Esophagus muscularis mucosa (tissue), 4 donors: ENCODE measurements around the gene MYO10. TPM values are rescaled to one million over a fixed set of nuclear protein-coding genes. Genes with fewer than 3 reads are reported as not detected.

Experiments used
- DNase-seq: peaks from one replicate; pipeline ENCODE4 v3.0.0-alpha.2; 2017; ENCODE audit errors: extremely low spot score
- H3K27ac ChIP-seq, 4 donors: fragments of 200-600 bp; sonication (generic); replicated peaks in 1 of 4; 1 replicate in 3 of 4; 2 replicates in 1 of 4; pipeline ENCODE4 v1.5.1; 2016 to 2019; ENCODE audit warnings: mild to moderate bottlenecking in 1 of 4
- H3K27me3 ChIP-seq, 4 donors: fragments of 200-600 bp; sonication (generic); one replicate each; pipeline versions ENCODE4 v1.5.1 to v1.6.0; 2016 to 2019
- H3K36me3 ChIP-seq, 4 donors: fragments of 200-600 bp; sonication (generic); one replicate each; pipeline ENCODE4 v1.5.1; 2016 to 2019
- H3K4me1 ChIP-seq, 4 donors: fragments of 200-600 bp; sonication (generic); one replicate each; pipeline ENCODE4 v1.5.1; 2016 to 2019
- H3K4me3 ChIP-seq, 4 donors: fragments of 200-600 bp; sonication (generic); 1 replicate in 2 of 4; 2 replicates in 2 of 4; pipeline ENCODE4 v1.5.1; 2016 to 2019; ENCODE audit warnings: mild to moderate bottlenecking in 4 of 4, moderate library complexity in 1 of 4
- H3K9me3 ChIP-seq, 4 donors: fragments of 200-600 bp; sonication (generic); 1 replicate in 3 of 4; 2 replicates in 1 of 4; pipeline ENCODE4 v1.5.1; 2016 to 2019
- EP300 ChIP-seq: sonication (generic); formaldehyde crosslinking; IDR thresholded peaks from one replicate; pipeline ENCODE4 v1.6.1; 2017; ENCODE audit warnings: antibody characterized with exemption
- POLR2A ChIP-seq: fragments of 450-650 bp; IDR thresholded peaks from one replicate; pipeline ENCODE4 v1.6.1; 2017; ENCODE audit warnings: antibody characterized with exemption, moderate library complexity, mild to moderate bottlenecking, low read depth
- POLR2AphosphoS5 ChIP-seq, 2 donors: sonication (generic); formaldehyde crosslinking; IDR thresholded peaks; one replicate each; pipeline ENCODE4 v1.6.1; 2017; ENCODE audit warnings: antibody characterized with exemption in 2 of 2
- WGBS: methylation state at CpG from one replicate; pipeline ENCODE4 v1.1.5; 2018; 5-methylcytosine and 5-hydroxymethylcytosine counted together
- intact Hi-C: fragments of 100-400 bp; cut with DNase I; formaldehyde crosslinking; loops from one replicate; pipeline ENCODE4 v1.15.1; 2023
- total RNA-seq, 4 donors: library from RNA; depleted of rRNA; stranded (reverse); fragments of >200 nt; gene quantifications; one replicate each; pipeline versions ENCODE4 v1.1.0 to v1.2.1, GENCODE V29; 2016
- TF ChIP-seq, protein P1 (sequence below), 3 experiments: fragments of 200-600 bp in 2 of 3; fragments of 450-650 bp in 1 of 3; sonication (generic) in 2 of 3; IDR thresholded peaks; one replicate each; pipeline ENCODE4 v1.5.1; 2017 to 2019; ENCODE audit warnings: antibody characterized with exemption in 3 of 3, mild to moderate bottlenecking in 2 of 3, moderate library complexity in 1 of 3

The MYO10 gene
- total RNA-seq, 4 donors from 2014 or later = 7.1 to 9.3 (median 7.8) TPM

DNA sequence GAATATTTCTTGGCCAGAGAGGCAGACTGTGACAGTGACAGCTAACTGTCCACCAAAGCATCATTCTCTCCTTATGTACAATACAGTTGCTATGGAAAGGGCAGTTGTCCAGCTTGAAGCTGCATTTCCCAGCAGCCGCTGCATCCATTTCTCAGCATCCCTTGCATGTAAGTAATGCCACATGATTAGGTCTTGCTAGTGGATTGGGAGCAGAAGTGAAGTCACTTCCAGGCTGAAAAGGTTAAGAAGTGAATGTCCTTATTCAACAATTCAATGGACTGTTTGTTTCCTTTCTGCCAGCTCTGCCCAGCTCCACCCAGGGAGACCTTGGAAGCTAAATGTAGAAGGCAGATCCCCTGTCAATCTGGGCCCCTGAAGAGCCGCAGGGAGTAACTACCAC lies 293.2 kb downstream of the MYO10 start:
- 76% methylated on average over 2 of the region's 2 CpGs for WGBS
- no peaks in the 10 kb centered on the region for H3K9me3 ChIP-seq
- DNase-seq = no peak
- H3K4me1 ChIP-seq = no peaks in the 10 kb centered on the region
- H3K4me3 ChIP-seq = no peak overlapping the region
- intact Hi-C loops = no loop called here
- no peaks in the 10 kb centered on the region for H3K36me3 ChIP-seq
- H3K27ac ChIP-seq = no peak overlapping the region
- TF ChIP-seq POLR2A (no peak), EP300 (no peak), POLR2AphosphoS5 (IDR thresholded peaks at IDR 0.05) (no peak)
- TF ChIP-seq, protein P1, sequence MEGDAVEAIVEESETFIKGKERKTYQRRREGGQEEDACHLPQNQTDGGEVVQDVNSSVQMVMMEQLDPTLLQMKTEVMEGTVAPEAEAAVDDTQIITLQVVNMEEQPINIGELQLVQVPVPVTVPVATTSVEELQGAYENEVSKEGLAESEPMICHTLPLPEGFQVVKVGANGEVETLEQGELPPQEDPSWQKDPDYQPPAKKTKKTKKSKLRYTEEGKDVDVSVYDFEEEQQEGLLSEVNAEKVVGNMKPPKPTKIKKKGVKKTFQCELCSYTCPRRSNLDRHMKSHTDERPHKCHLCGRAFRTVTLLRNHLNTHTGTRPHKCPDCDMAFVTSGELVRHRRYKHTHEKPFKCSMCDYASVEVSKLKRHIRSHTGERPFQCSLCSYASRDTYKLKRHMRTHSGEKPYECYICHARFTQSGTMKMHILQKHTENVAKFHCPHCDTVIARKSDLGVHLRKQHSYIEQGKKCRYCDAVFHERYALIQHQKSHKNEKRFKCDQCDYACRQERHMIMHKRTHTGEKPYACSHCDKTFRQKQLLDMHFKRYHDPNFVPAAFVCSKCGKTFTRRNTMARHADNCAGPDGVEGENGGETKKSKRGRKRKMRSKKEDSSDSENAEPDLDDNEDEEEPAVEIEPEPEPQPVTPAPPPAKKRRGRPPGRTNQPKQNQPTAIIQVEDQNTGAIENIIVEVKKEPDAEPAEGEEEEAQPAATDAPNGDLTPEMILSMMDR (IDR thresholded peaks at IDR 0.05) = no peak
- no peaks in the 10 kb centered on the region for H3K27me3 ChIP-seq

DNA sequence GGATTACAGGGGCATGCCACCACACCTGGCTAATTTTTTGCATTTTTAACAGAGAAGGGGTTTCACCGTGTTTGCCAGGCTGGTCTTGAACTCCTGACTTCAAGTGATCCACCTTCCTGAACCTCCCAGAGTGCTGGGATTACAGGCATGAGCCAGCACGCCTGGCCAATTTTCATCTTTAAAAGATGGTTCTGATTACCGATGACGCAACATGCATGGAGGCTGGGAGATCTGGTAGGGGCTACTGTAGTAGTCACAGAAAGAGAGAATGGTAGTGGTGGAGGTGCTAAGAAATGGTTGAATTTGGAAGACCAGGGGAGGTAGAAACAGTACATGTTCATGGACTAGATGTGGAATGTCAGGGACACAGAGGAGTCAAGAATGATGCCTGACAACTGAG lies 296.9 kb downstream of the MYO10 start:
- H3K27ac ChIP-seq = no peak overlapping the region
- DNase-seq = no peak
- no peaks in the 10 kb centered on the region for H3K9me3 ChIP-seq
- no peak for TF ChIP-seq POLR2A
- TF ChIP-seq, protein P1 (IDR thresholded peaks at IDR 0.05) = no peak
- TF ChIP-seq EP300 = no peak
- TF ChIP-seq POLR2AphosphoS5 (IDR thresholded peaks at IDR 0.05) = no peak
- 94% methylated on average over 4 of the region's 4 CpGs for WGBS
- intact Hi-C loops = no loop called here
- no peak overlapping the region for H3K4me3 ChIP-seq
- no peaks in the 10 kb centered on the region for H3K27me3 ChIP-seq
- H3K4me1 ChIP-seq = no peaks in the 10 kb centered on the region
- H3K36me3 ChIP-seq = no peaks in the 10 kb centered on the region

- Histone ChIP-seq H3K27ac (no peak overlapping the region), H3K27me3 (peaks cover 0 to 6% (median 0%) of the 10 kb centered on the region in 4 donors), H3K4me1 (no peaks in the 10 kb centered on the region), H3K9me3 (no peaks in the 10 kb centered on the region), H3K4me3 (no peak overlapping the region), H3K36me3 (no peaks in the 10 kb centered on the region)
- no peak for DNase-seq
- intact Hi-C loops = no loop called here
- TF ChIP-seq EP300 (no peak), POLR2A (no peak), POLR2AphosphoS5 (IDR thresholded peaks at IDR 0.05) (no peak)
- TF ChIP-seq, protein P1 (IDR thresholded peaks at IDR 0.05) = no peak
- 90% methylated on average over 3 of the region's 3 CpGs for WGBS
These were observed 307.7 kb downstream of the MYO10 start for GRCh38 chr5:16628376-16628775.

DNA sequence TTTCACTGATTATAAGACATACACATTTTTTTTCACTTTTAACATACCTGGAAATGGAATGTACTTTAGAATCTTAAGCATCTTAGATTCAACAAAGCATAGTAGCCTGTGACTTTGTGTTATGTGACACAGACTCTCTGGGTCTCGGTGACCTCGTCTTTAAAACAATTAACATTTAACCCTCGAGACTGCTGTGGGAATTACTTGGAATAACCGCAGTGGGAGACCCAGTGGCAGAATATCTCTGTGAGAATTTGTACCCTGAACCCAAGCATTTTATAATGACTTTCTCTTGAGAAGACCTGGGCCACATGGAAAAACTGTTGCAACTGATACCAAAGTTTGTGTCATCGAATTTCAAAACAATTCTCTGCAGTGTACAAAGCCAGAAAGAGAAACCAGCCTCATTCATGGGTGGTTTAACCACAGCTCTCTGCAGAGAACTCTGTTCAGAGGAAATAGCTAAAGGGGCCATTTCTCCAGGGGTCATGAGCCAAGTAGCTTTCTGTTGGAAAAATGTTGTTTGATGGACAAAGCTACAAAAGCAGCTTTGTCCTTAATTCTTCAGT lies 309.3 kb downstream of the MYO10 start:
- DNase-seq = no peak
- Histone ChIP-seq H3K36me3 (no peaks in the 10 kb centered on the region), H3K27ac (no peak overlapping the region), H3K27me3 (peaks cover 0 to 6% (median 0%) of the 10 kb centered on the region in 4 donors), H3K4me1 (no peaks in the 10 kb centered on the region), H3K9me3 (no peaks in the 10 kb centered on the region), H3K4me3 (no peak overlapping the region)
- TF ChIP-seq EP300 (no peak), POLR2AphosphoS5 (IDR thresholded peaks at IDR 0.05) (no peak), POLR2A (no peak)
- TF ChIP-seq, protein P1 (IDR thresholded peaks at IDR 0.05) = no peak
- intact Hi-C loops = no loop called here
- 77% methylated on average over 5 of the region's 5 CpGs for WGBS

GRCh38 chr5:16625096-16625495 lies 311.0 kb downstream of the MYO10 start:
- Histone ChIP-seq H3K36me3 (no peaks in the 10 kb centered on the region), H3K4me1 (no peaks in the 10 kb centered on the region), H3K27ac (no peak overlapping the region), H3K9me3 (no peaks in the 10 kb centered on the region), H3K27me3 (peaks cover 0 to 6% (median 0%) of the 10 kb centered on the region in 4 donors), H3K4me3 (no peak overlapping the region)
- no peak for DNase-seq
- no peak for TF ChIP-seq EP300
- TF ChIP-seq, protein P1 (IDR thresholded peaks at IDR 0.05) = no peak
- TF ChIP-seq POLR2AphosphoS5 (IDR thresholded peaks at IDR 0.05) = no peak
- no peak for TF ChIP-seq POLR2A
- 50% methylated on average over 3 of the region's 3 CpGs for WGBS
- intact Hi-C loops = no loop called here
